ENCODE data around the gene MTERF4. TPM values are rescaled to one million over a fixed set of nuclear protein-coding genes. Genes with fewer than 3 reads are reported as not detected.

The MTERF4 gene
- total and polyA plus RNA-seq, 2 of the 13 experiments (the other 11 are each of a cell fraction or from before 2014, with no cell fraction given): 50.5 to 59.8 TPM

DNA sequence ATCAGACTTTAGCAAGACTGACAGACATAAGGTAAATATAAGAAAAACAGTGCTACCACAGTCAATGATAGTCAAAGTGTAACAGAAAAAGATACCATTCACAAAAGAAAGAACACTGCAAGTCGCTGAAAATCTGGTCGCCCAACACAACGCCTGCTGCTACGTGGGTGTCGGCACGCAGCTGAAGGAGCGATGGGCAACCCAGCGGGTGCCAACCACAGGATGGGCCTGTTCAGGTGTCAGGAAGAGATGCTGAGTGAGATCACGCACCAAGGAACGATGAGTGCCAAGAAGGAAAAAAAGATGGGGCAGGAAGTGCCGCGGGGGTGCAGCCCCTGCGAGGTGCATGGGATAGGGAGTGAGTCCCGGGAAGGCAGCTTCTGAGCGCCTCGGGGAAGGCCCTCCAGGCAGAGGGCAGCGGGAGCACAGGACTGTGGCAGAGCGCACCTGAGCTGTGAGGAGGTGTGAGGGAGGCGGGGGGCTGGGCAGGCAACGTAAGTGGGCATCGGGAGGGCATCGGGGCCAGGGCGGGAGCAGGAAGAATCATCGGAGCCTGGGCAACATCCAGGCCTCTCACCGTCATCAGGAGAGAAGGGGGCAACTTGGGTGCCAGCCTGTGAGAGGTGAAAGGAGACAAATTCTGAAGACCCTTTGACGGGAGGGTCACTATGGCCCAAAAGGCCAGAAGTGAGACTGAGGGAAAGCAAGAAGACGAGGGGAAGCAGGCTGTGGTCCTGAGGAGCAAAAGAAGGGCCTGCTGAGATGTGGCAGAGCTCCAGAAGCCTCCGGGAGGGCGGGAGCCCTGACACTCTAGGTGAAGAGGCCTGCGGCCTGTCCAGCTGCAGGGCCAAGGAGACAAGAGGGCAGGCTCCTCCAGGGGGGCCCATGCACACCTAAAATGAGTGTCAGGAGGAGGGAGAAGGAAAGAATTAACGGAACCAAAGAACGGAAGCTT, 14.8 kb upstream of the MTERF4 start:
- intact Hi-C loops (cut with micrococcal nuclease; ENCODE audit: unreplicated experiment): no loop called here
- H3K9ac ChIP-seq (ENCODE audit: insufficient read depth, low read depth, low read length): no peak overlapping the region
- H3K9me3 ChIP-seq (ENCODE audit: low read length): no peaks in the 10 kb centered on the region
- H2AFZ ChIP-seq (ENCODE audit: low read length): no peak overlapping the region
- 97% methylated on average over 32 of the region's 32 CpGs for WGBS (ENCODE audit: low lambda C conversion rate)
- H3K4me1 ChIP-seq (ENCODE audit: insufficient read depth, low read length): no peaks in the 10 kb centered on the region
- POLR2A ChIA-PET: no interaction called here
- ATAC-seq (no peak; the same call in 2 of the 3 replicates), FAIRE-seq (no peak), DNase-seq (ENCODE audit: low spot score) (no peak)
- H3K4me2 ChIP-seq (ENCODE audit: low read depth, low read length): no peak overlapping the region
- in situ Hi-C loops (cut with HindIII; ENCODE audit: extremely low pct_ligation_motif_present, low pct_unique_long_range_greater_than_20kb): no loop called here
- H3K79me2 ChIP-seq (ENCODE audit: insufficient read depth, low read length): no peaks in the 10 kb centered on the region
- no peaks in the 10 kb centered on the region for H3K27me3 ChIP-seq (ENCODE audit: control insufficient read depth in 1 of 2, insufficient read depth in 2 of 2, low read length in 2 of 2)
- no peak overlapping the region for H3K4me3 ChIP-seq (replicated peaks in 1 of 3; ENCODE audit: insufficient read depth in 1 of 3, low read depth in 2 of 3, low read length in 3 of 3)
- no peak overlapping the region for H3K27ac ChIP-seq (ENCODE audit: extremely low read length, insufficient read depth, low read length)
- H4K20me1 ChIP-seq (ENCODE audit: insufficient read depth, low read length): no peaks in the 10 kb centered on the region
- H3K36me3 ChIP-seq (replicated peaks in 1 of 2; ENCODE audit: control insufficient read depth in 1 of 2, insufficient read depth in 2 of 2, low read length in 2 of 2): peaks cover 7 to 34% of the 10 kb centered on the region in 2 experiments; a peak in 4 of 5 replicates
- no TSS peak for BruUV-seq (replicated peaks)
- CTCF ChIA-PET (ENCODE audit: low intra/inter-chr PET ratio, low total read pairs): no interaction called here
- TF ChIP-seq, protein P1, sequence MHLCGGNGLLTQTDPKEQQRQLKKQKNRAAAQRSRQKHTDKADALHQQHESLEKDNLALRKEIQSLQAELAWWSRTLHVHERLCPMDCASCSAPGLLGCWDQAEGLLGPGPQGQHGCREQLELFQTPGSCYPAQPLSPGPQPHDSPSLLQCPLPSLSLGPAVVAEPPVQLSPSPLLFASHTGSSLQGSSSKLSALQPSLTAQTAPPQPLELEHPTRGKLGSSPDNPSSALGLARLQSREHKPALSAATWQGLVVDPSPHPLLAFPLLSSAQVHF (CRISPR knock-in tag; IDR thresholded peaks at IDR 0.05): no peak
- TF ChIP-seq, protein P2, sequence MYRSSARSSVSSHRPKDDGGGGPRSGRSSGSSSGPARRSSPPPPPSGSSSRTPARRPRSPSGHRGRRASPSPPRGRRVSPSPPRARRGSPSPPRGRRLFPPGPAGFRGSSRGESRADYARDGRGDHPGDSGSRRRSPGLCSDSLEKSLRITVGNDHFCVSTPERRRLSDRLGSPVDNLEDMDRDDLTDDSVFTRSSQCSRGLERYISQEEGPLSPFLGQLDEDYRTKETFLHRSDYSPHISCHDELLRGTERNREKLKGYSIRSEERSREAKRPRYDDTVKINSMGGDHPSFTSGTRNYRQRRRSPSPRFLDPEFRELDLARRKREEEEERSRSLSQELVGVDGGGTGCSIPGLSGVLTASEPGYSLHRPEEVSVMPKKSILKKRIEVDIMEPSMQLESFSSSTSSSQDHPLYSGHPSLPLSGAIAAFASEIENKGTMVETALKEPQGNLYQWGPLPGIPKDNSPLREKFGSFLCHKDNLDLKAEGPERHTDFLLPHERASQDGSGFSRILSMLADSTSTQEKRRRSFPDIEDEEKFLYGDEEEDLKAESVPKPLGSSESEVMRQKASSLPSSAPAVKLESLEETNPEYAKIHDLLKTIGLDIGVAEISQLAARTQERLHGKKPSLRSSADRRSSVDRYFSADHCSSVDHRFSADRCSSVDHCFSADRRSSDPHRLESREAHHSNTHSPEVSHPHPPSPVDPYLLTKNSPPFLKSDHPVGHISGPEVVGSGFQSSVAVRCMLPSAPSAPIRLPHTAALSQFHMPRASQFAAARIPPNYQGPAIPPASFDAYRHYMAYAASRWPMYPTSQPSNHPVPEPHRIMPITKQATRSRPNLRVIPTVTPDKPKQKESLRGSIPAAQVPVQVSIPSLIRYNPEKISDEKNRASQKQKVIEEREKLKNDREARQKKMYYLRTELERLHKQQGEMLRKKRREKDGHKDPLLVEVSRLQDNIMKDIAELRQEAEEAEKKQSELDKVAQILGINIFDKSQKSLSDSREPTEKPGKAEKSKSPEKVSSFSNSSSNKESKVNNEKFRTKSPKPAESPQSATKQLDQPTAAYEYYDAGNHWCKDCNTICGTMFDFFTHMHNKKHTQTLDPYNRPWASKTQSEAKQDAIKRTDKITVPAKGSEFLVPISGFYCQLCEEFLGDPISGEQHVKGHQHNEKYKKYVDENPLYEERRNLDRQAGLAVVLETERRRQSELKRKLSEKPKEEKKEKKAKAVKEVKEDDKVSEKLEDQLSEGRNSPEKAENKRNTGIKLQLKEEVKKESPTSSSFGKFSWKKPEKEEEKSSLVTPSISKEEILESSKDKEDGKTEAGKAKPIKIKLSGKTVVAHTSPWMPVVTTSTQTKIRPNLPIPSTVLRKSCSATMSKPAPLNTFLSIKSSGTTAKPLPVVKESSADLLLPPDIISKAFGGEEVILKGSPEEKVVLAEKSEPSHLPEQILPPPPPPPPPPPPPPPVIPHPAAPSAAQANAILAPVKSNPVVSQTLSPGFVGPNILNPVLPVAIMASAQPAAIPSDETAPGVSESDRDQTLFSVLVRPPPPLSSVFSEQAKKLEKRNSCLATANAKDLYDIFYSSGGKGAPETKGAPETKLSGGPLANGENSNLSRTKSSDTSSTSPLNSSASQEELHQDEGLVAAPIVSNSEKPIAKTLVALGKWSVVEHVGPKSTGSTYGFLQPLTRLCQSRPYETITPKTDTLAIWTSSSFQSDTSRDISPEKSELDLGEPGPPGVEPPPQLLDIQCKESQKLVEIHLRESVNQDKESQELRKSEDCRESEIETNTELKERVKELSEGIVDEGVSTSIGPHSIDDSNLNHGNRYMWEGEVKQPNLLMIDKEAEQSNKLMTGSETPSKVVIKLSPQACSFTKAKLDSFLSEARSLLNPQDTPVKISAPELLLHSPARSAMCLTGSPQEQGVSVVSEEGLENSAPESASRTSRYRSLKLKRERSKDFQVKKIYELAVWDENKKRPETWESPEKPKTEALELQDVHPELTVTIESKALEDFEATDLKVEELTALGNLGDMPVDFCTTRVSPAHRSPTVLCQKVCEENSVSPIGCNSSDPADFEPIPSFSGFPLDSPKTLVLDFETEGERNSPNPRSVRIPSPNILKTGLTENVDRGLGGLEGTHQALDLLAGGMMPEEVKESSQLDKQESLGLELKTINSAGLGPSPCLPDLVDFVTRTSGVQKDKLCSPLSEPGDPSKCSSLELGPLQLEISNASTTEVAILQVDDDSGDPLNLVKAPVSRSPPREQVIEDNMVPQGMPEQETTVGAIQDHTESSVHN (CRISPR knock-in tag; IDR thresholded peaks at IDR 0.05): no peak
- TF ChIP-seq ZBTB7B (CRISPR knock-in tag; IDR thresholded peaks at IDR 0.05): no peak
- TF ChIP-seq ELF3 (CRISPR knock-in tag; IDR thresholded peaks at IDR 0.05): no peak
- TF ChIP-seq, protein P3, sequence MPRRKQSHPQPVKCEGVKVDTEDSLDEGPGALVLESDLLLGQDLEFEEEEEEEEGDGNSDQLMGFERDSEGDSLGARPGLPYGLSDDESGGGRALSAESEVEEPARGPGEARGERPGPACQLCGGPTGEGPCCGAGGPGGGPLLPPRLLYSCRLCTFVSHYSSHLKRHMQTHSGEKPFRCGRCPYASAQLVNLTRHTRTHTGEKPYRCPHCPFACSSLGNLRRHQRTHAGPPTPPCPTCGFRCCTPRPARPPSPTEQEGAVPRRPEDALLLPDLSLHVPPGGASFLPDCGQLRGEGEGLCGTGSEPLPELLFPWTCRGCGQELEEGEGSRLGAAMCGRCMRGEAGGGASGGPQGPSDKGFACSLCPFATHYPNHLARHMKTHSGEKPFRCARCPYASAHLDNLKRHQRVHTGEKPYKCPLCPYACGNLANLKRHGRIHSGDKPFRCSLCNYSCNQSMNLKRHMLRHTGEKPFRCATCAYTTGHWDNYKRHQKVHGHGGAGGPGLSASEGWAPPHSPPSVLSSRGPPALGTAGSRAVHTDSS (CRISPR knock-in tag; conservative IDR thresholded peaks at IDR 0.05): no peak
- TF ChIP-seq, protein P4, sequence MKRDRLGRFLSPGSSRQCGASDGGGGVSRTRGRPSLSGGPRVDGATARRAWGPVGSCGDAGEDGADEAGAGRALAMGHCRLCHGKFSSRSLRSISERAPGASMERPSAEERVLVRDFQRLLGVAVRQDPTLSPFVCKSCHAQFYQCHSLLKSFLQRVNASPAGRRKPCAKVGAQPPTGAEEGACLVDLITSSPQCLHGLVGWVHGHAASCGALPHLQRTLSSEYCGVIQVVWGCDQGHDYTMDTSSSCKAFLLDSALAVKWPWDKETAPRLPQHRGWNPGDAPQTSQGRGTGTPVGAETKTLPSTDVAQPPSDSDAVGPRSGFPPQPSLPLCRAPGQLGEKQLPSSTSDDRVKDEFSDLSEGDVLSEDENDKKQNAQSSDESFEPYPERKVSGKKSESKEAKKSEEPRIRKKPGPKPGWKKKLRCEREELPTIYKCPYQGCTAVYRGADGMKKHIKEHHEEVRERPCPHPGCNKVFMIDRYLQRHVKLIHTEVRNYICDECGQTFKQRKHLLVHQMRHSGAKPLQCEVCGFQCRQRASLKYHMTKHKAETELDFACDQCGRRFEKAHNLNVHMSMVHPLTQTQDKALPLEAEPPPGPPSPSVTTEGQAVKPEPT (CRISPR knock-in tag; IDR thresholded peaks at IDR 0.05; ENCODE audit: low read depth): no peak
- TF ChIP-seq ZNF7 (CRISPR knock-in tag; IDR thresholded peaks at IDR 0.05): no peak
- TF ChIP-seq ZNF563 (CRISPR knock-in tag; IDR thresholded peaks at IDR 0.05): no peak
